ENCODE data around the gene CAGE1.
"Not testable (repeated sequence)": the region's sequence is repeated elsewhere in the genome, so short reads cannot be mapped to it uniquely, and the experiment has no call there.

Gene CAGE1

DNA sequence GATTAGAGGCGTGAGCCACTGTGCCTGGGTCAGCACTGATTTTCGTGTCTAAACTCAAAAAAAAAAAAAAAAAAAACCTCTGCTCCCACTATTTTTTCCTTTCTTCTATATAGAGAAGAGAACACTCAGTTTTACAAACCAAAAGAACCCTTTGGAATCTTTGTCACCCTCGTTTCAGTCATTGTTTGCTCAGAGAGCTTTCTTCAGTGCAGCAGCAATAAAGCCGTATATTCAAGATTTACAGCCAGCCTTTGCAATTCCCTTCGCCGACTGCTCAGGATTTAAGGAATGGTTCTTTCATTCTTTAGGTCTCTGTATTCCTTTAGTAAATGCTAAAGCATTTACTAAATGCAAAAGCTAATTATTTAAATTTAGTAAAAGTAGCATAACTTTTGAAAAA, 20.2 kb upstream of the CAGE1 start:
- DNase-seq (ENCODE audit: low spot score), result no peak

DNA sequence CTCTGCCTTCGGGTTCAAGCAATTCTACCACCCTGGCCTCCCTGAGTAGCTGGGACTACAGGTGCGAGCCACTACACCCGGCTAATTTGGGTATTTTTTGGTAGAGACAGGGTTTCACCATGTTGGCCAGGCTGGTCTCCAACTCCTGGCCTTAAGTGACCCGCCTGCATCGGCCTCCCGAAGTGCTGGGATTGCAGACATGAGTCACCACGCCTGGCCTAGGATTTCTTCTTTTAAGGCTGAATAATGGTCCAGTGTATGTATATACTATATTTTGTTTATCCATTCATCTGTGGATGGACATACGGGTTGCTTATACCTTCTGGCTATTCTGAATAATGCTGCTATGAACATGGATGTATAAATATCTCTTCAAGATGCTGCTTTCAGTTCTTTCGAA, 17.2 kb upstream of the CAGE1 start:
- no peak for DNase-seq (ENCODE audit: low spot score)

DNA sequence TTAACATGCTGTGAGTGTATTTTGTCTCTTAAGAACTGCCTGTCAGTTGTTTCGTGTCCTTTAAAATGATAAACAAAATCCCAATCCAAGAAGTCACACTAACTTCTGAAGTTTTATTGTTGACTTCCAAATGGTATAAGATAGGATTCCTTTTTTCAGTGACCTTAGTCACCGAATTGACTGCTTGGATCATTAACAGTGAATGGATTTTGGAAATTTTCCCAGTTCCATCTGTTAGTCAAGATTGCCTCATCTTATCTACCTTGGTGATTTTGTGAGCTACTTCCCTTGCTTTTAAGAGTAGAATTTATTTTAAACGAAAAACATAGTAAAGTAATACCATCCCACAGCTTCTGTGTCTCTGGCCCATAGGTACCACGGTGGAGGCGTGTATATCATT, 15.0 kb upstream of the CAGE1 start:
- DNase-seq (ENCODE audit: low spot score), result no peak

DNA sequence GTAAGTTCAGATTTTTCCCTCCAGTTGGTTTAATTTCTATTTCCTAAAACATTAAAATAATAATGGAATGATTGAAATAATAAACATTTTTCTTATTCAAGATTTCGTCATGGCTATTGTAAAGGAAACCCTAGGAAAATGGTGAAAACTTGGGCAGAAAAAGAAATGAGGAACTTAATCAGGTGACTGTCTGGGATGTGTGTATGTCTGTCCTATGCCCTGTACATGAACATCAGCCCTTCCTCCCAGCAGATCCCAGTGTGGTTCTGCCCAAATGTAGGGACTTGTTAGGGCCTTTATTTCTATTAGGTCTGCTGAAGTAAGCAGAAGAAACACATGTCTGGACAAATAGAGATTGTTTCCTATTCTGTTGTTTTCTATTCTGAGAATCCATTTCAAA, 13.2 kb upstream of the CAGE1 start:
- DNase-seq (ENCODE audit: low spot score), result no peak

DNA sequence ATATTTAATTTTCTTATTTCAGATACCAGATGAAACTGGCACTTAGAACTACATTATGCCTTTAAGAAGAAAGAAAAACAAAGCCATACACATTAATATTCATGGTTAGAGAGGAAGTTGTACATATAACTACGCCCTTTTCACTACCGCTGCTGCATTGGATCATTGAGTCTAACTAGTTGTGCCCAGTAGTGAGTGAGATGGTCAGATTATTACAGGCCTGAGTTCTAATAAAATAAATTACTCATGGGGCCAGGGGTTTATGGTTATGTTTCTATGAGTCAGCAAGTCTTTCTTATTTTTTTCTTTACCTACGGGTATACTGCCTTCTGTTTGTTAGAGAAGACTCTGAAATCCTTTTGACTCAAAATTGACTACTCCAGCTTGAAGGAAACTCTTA, 11.5 kb upstream of the CAGE1 start:
- DNase-seq (ENCODE audit: low spot score), result no peak

DNA sequence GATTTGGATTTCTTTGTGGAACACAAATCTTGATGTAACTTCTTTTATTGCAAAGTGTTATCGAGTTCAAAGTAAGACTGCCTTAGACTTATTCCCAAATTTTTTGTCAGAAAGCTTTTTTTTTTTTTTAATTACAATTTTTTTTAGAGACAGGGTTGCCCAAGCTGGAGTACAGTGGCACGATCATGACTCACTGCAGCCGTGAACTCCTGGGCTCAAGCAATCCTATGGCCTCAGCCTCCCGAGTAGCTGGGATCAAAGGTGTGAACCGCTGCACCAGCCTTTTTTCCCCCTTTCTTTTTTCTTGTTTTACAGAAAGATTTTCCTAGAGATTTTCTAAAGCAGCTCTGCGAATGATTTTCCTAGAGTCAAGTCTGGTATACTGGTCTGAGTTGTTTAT, 2.9 kb upstream of the CAGE1 start:
- DNase-seq (ENCODE audit: low spot score), result no peak

DNA sequence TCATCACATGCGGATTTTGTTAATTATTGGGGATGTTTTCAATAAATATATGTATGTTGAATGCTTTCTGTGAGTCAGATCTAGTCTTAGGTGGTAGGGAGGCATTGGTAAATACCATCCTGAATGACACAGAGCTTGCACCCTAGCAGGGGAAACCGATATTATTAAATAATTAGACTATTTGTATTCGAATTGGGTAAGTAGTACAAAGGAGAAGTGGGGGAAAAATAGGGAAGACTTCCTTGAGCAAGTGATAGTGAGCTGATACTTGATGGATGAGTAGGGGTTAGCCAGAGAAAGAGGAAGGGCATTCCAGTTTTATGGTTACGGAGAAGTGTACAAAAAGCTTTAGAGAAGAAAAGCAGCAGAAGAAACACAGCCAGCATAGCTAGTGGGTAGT, 1.6 kb upstream of the CAGE1 start:
- DNase-seq (ENCODE audit: low spot score), result no peak

DNA sequence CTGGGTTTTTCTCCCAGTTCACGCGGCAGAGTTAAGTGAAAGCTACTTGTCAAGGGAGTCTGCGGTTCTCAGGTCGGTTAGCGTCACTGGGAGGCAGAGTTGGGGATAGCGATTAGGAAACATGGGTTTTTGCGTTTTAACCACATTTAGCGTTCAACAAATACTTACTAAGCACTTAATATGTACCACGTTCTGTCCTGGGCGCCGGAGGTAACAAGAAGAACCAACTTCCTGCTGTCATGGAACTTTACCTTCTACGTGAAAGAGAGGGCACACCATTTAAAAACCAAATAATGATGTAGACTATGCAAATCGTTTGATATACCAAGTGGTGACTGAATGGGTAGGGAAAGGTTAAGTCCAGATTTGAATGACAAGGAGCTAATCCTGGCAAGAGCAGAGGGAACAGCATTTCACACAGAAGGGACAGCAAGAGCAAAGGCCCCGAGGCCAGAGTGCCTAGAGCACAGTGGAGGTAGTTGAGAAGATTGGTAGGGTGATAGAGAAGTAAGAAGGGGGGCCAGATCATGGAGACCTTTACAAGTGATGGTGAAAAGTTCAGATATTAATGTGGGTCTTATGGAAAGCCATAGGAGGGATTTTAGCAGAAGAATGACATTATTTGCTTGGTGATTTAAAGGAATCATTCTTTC, 810 bp upstream of the CAGE1 start:
- no peak for DNase-seq (ENCODE audit: low spot score)

DNA sequence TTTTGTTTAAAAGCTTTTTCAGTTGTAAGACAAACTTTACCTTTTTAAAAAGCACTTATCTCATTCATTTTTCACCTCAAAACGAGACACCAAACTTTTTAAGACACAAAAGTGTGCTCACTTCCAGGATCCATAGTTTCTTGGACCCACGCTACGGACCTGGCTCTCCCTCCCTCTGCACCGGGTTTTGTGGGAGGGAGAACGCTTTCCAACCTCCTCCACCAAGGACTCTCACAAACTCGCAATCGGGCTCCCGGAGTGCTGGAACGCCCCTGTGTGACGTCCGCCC, 436 bp downstream of the CAGE1 start:
- peak; percentile 69 for DNase-seq (ENCODE audit: low spot score)

DNA sequence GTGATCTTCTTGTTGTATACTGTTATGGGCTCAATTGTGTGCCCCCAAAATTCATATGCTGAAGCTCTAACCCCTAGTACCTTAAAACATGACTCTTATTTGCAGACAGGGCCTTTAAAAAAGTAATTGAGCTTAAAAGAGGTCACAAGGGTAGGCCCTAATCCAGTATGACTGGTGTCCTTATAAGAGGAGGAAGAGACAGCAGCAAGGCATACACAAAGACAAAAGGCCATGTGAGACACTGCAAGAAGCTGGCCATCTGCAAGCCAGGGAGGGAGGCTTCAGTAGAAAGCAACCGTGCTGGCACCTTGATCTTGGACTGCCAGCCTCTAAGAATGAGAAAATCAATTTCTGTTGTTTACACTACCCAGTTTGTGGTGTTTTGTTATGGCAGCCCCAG, 8.4 kb downstream of the CAGE1 start:
- no peak for DNase-seq (ENCODE audit: low spot score)

DNA sequence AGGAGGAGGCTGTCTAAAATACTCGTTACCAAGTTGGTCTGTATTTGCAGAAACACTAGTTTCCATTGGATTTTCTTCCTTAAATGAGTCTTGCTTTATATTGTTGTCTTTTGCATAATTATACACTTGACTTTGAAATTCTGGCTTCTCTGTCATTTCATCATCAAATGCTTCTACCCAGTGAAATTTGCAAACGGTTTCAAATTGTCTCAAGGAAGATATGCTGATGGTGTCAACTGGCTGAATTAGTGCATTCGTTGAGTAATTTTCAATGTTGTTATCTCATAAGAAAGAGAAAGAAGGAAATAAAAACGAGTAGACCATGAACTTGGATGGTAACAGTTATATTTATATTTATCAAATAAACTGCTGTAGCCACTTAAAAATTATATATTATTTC, 10.8 kb downstream of the CAGE1 start:
- no peak for DNase-seq (ENCODE audit: low spot score)

DNA sequence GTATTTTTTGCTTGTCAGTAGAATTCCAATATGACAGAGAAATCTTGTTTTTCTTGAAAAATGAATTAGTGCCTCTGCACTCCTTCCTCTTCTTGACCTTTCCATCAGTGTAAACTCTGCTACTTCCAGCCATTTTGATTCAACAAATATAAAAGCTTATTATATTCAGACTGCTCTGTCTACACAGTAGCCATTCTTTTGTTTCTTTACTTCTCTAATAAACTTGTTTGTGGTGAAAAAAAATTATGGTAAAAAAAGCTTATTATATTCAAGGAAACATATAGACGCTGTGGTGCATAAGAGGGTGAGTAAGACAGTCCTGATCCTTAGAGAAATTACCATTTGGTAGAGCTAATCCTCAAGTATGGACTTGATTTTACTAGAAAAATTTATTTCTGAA, 11.6 kb downstream of the CAGE1 start:
- no peak for DNase-seq (ENCODE audit: low spot score)

DNA sequence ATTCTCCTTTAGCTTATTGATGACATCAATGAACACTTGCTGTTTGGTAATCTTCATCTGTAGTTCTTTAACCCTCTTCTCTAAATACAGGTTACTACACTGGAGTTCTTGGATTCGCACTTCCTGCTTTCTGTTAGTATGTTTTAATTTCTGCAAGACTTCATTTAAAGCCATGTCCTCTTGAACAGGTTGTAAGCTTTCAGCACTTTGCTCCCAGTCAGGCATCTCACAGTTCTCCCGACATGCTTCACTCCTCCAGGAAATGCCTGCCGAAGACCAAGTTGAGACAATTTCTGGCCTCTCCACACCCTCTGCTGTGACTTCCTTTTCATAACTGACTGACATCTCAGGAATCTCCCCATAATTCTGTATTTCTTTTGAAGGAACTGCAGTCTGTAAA, 15.8 kb downstream of the CAGE1 start:
- no peak for DNase-seq (ENCODE audit: low spot score)

DNA sequence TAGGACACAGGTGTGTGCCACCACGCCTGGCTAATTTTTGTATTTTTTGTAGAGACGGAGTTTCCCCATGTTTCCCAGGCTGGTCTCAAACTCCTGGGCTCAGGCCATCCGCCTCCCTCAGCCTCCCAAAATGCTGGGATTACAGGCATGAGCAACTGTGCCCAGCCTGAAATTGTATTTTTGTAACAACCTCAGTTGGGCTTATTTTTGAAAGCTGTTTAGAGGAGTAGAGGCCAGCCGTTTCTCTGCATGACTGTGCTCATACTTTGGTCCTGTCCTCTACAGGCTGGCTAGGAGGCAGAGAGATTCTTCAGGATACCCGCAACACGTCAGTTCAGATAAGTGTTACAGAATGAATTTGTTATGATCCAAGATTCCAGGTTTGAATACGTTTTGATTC, 22.1 kb downstream of the CAGE1 start:
- no peak for DNase-seq (ENCODE audit: low spot score)

DNA sequence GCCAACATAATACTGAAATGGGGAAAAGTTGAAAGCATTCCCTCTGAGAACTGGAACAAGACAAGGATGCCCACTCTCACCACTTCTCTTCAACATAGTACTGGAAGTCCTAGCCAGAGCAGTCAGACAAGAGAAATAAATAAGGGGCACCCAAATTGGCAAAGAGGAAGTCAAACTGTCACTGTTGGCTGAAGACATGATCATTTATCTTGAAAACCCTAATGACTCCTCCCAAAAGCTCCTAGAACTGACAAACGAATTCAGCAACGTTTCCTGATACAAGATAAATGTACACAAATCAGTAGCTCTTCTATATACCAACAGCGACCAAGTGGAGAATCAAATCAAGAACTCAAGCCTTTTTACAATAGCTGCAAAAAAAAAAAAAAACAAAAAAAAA, 37.6 kb downstream of the CAGE1 start:
- DNase-seq (ENCODE audit: low spot score), result not testable (repeated sequence)

DNA sequence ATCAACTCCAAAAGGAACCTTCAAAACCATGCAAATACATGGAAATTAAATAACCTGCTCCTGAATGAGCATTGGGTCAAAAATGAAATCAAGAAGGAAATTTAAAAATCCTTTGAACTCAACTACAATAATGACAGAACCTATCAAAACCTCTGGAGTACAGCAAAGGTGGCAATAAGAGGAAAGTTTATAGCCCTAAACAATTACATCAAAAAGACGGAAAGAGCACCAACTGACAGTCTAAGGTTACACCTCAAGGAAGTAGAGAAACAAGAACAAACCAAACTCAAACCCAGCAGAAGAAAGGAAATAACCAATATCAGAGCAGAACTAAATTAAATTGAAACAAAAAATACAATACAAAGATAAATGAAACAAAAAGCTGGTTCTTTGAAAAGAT, 39.0 kb downstream of the CAGE1 start:
- not testable (repeated sequence) for DNase-seq (ENCODE audit: low spot score)

DNA sequence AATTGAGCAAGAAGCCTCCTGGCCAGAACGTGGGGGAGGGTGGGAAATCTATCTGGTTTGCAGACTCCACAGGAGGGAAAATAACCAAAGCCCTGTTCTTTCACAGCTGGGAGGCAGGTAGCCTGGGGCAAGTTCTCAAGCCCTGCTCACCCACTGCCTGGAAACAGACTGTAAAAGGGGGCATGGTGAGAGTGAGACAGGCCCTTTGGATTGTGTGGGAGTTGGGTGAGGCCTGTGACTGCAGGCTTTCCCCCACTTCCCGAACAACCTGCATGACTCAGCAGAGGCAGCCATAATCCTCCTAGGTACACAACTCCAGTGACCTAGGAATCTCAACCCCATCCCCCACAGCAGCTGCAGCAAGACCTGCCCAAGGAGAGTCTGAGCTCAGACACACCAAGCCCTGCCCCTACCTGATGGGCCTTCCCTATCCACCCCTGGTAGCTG, 42.0 kb downstream of the CAGE1 start:
- DNase-seq (ENCODE audit: low spot score), result not testable (repeated sequence)

DNA sequence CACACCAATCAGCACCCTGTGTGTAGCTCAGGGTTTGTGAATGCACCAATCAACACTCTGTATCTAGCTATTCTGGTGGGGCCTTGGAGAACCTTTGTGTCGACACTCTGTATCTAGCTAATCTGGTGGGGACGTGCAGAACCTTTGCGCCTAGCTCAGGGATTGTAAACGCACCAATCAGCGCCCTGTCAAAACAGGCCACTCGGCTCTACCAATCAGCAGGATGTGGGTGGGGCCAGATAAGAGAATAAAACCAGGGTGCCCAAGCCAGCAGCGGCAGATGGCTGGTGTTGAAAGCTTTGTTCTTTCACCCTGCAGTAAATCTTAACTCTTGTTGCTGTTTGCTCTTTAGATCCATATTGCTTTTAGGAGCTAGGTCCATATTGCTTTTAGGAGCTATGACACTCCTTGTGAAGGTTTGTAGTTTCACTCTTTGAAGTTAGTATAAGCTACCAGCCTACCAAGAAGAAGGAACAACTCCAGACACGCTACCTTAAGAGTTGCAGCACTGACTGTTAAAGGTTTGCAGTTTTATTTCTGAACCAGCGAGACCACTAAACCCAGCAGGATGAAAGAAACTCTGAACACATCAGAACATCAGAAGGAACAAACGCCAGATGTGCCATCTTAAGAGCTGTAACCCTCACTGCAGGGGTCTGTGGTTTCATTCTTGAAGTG, 44.6 kb downstream of the CAGE1 start:
- not testable (repeated sequence) for DNase-seq (ENCODE audit: low spot score)

DNA sequence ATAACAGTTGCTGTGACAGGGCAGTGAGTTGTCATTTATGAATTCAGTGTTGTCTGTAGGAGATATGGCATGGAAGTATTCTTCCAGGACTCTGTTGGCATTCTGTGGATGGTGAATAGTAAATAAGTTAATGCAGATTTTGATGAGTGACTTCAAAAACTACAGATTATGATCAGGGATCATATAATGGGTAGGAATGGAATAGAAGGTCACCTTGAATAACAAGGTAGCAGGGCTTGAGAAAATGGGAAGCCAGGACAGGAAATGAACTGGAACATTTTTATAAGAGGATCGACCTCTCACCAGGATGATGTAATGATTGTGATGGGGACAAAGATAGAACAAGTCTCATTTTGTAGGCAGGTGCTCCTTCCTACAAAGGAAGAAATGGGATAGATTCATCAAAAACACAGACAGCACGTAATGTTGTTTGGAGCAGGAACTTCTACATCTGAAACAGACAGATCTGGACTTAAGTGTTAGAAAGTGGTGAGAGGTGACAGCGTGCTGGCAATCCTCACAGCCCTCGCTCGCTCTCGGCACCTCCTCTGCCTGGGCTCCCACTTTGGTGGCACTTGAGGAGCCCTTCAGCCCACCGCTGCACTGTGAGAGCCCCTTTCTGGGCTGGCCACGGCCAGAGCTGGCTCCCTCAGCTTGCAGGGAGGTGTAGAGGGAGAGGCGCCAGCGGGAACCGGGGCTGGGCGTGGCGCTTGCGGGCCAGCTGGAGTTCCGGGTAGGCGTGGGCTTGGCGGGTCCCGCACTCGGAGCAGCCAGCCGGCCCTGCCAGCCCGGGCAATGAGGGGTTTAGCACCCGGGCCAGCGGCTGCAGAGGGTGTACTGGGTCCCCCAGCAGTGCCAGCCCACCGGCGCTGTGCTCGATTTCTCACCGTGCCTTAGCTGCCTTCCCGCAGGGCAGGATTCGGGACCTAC, 45.7 kb downstream of the CAGE1 start:
- no peak for DNase-seq (ENCODE audit: low spot score)

DNA sequence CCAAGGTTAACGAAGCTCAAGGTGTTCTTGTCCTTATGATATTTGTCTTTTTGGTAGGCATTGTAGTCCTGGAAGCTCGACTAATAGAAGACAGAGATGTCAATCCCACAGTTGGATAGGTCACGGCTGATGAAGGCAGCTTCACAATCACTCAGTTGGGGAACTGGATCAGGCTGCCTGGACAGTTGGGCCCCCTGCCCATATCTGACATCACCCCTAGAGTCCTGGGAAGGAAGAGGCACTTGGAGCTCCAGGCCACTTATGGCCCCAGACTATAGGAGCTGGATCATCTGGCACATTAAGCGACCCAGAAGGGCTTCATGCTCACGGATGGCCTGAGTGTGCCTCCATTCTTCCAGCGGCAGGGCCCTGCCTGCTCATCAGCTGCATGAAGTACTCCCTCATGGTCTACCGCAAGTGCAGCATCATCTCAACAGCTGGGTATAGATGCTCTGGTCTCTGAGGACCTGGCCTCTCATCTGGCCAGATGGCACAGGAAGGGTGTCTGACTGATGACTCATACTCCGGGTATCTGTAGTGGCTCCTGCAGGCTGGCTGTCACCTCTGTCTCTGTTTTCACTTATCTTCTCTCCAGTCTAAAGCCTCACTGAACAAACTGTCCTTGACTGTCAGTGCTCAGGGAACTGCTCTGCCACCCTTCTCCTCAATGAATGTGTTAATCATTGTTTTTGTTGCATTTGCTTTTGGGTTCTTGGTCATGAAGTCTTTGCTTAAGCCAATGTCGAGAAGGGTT, 47.4 kb downstream of the CAGE1 start:
- peak; percentile 32 for DNase-seq (ENCODE audit: low spot score)

DNA sequence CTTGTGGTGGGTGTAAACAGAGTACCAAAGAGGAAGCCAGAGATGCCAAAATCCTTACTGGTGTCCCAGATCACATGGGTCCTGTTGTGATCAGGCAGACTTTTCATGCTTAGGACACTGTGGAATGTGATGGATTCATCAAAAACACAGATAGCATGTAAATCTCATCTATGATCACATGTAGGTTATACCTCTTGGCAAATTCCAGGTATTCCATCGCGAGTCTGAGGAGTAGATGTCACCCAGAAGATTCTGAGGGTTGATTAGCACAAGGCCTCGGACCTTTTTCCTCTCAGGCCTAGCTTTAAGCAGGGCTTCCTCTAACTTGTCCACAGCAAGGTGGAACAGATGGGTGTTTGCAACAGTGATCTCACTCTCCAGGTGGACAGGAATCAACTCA, 48.3 kb downstream of the CAGE1 start:
- DNase-seq (ENCODE audit: low spot score), result no peak

DNA sequence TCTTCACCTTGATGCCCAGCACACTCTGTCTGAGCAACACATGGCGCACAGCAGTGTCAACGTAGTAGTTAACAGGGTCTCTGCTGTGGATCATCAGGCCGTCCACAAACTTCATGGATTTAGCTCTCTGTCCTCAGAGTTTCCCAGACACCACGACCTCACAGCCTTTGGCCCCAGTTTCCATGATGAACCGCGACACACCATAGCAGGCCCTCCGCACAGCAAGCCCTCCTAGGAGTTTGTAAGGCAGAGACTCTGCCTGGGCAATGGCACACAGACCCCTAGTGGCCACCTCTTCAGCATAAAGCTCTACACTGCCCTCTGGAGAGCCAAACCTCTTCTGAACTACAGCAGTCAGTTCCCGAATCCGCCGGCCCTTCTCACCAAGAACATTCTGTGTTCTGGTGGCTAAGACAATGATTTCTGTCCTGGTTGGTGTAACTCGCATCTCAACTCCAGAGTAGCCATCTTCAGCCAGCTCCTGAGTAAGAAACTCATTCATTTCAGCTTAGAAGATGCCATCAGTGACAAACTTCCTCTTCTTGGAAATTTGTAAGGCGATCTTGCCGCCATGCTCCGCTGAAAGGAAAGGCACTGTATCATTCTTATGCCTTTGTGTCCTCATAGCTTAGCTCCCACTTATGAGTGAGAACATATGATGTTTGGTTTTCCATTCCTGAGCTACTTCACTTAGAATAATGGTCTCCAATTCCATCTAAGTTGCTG, 50.4 kb downstream of the CAGE1 start:
- not testable (repeated sequence) for DNase-seq (ENCODE audit: low spot score)

Measured in AG20443 (cell line).